Measurements from ENCODE around the gene TFAP2A.
A peak's percentile ranks its signal among the peaks of the same experiment; 100 is the strongest.

Gene TFAP2A

GRCh38 chr6:10414756-10415616 is at the start of gene TFAP2A:
TSS of gene TFAP2A (minus strand) at chr6:10415074. CDS start at chr6:10414991, 83 bp downstream.
- peak; percentile 11 for DNase-seq

DNA sequence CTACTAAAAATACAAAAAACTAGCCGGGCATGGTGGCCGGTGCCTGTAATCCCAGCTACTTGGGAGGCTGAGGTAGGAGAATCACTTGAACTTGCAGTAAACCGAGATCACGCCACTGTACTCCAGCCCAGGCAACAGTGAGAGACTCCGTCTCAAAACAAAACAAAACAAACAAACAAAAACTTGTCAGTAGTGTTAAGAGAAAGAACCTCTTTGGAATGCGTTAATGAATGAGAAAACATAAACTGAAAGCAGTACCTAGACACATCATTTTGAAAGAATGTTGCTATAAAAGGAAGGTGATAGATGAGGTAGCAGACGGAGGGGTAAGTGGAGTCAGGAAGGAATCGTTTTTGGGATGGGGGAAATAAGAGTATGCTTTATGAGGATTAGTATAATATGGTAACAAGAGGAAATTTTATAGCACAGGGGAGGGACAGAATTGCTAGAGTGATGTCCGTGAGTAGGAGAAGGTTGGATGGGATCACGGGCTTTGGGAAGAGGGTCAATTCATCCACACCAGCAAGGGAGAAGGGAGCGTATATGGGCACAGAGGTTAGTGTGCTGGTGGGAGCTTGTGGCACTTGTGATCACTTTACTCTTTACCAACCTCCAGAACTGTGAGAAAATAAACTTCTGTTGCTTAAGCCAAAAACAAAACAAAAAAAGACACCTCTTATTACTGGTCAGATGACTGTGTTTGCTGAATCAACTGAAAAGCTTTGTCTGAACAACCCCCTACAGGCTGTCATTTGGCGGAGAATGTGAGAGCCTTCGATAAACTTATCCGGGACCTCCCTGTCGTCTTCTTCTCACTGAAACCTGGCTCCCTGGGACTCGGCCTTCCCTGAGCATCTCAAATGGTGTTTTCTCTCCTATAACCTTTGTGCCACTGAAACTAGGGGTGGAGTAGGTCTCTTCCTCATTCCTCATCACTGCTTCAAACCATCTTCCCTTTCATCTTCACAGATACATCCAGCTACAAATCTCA is 48.9 kb upstream of the TFAP2A start:
- no peak for DNase-seq

GRCh38 chr6:10463040-10463439 is 48.2 kb upstream of the TFAP2A start:
- no peak for DNase-seq

- no peak for DNase-seq
Observed at GRCh38 chr6:10461850-10462249, 47.0 kb upstream of the TFAP2A start.

GRCh38 chr6:10460096-10460495 is 45.2 kb upstream of the TFAP2A start:
- DNase-seq = no peak

GRCh38 chr6:10458287-10458686 is 43.4 kb upstream of the TFAP2A start:
- DNase-seq = no peak

GRCh38 chr6:10453596-10453995 is 38.7 kb upstream of the TFAP2A start:
- DNase-seq = no peak

- no peak for DNase-seq
Observed at GRCh38 chr6:10451828-10452509, 37.1 kb upstream of the TFAP2A start.

- DNase-seq = no peak
Observed at GRCh38 chr6:10451394-10451793, 36.5 kb upstream of the TFAP2A start.

GRCh38 chr6:10449751-10450150 is 34.9 kb upstream of the TFAP2A start:
- DNase-seq = no peak

DNA sequence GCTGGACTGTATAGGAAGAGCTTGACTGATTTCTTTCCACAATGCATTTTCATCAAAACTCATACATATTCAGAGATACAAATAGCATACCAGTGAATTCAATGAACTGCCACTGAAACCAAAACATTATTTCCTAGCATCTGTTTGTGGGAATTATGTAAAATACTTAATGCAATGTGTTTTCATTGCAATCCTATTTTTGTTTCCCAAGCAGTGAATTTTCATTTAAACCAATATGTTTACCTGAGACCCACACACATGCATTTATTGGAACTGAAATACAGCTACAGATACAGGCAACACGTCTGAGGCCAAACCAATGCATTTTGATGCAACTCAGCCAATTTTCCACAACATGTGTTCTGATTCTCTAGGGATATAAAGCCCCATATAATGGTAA is 33.2 kb upstream of the TFAP2A start:
- DNase-seq = no peak

GRCh38 chr6:10446548-10446947 is 31.7 kb upstream of the TFAP2A start:
- no peak for DNase-seq

GRCh38 chr6:10441655-10442009 is 26.8 kb upstream of the TFAP2A start:
- DNase-seq = no peak

DNA sequence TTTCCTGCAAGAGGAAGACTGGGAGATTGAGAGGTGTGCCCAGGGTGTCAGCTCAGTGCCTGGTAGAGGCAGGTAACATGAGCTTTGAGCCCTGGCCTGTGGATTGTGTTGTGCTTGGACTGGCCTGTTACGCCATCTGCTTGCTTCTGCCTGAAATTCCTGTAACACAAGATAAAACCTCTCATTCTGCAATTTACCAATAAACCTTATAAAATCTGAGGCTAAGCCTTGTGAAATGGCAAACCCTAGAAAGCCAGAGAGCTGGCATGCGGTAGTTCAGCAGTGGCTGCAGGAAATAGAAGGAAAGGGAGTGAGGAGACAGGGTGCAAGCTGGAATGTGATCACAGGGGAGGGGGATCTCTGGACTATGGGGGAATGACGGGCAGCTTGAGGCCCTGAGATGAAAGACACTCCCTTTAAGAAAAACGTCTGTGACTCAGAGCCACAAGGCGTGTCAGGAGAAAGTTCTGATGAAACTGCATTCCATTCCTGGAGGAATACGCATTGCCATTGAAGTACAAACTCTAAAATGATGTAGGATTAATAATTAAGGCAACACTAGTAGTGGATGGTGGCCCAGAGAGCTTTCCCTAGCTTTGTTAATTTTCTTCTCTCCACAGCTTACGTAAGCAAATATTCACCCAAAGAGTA is 26.3 kb upstream of the TFAP2A start:
- DNase-seq = no peak

DNA sequence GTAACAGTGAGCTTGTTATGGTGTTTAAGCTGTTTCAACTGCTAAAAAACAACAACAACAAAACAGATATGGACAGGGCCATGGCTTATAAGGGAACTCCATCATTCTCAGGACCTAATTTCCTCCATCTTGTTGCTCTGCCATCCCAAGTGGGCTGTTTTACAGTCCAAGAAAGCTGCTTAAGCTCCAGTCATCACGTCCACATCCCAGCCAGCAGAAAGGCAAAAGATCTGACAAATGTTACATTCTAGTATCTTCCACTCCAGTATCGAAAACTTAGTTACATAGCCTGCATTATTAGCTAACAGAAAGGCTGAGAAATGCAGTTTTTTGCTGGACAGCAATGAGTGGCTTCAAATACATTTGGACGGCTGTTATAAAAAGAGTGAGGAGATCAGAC is 23.0 kb upstream of the TFAP2A start:
- no peak for DNase-seq

DNA sequence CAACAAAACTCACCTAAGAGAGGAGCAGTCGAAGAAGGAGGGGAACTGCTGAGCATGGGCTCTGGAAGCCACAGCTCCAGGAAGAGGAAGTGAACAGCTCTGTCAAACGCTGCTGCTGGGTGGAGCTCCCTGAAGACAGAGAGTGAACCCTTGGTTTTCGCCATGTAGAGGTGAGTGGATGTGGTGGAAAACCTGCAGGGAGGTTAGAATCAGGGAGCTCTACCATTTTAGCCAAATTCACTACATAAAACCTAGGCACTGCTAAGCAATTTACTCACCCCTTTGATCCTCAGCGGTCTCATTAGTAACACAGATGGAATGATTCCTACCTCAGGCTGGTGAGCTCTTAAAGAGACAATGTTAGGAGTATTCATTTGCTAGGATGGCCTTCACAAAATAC is 19.4 kb upstream of the TFAP2A start:
- DNase-seq = no peak

DNA sequence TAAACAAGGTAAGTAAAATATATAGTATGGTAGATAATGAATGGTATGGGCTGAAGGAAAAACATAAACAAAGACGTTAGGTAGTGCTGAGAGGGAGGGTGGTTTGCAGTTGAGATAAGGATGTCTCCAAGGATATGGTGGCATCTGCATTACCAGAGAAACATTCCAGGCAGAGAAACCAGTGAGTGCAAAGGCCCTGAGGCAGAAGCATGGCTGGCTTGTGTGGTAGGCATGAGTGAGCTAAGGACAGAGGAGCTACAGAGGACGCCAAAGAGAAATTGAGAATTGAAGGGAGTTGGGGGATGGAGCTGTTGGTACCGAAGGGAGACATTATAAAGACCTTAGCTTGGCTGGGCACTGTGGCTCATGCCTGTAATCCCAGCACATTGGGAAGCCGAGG is 18.4 kb upstream of the TFAP2A start:
- DNase-seq = no peak

- no peak for DNase-seq
Observed at GRCh38 chr6:10431423-10432164, 16.7 kb upstream of the TFAP2A start.

- peak; percentile 7 for DNase-seq
Observed at GRCh38 chr6:10429638-10430427, 15.0 kb upstream of the TFAP2A start.

DNA sequence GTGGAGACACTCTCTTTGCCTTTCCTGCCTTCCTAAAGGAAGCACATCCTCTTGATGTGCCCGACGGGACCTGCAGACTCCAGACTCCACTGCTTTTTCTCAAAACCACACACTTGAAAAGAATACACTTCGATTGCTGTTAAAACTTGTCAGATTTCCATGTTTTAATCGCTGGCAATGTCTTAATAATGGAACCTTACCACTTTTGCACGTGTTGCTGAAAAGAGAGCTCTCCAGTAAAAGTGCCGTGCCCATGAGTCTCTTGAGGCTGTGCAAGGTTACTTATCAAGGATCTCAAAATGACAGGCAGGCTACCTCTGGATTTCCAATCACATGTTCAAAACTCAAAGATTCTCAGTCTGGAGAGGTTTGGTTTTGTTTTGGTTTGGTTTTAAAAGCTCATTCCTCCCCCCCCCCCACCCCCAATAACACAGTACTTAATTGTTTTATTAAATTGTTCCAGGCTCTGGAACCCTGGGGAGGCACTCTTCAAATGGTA is 12.0 kb upstream of the TFAP2A start:
- no peak for DNase-seq
